NCI-H1694 (cell line): ENCODE measurements around the gene KISS1R.

Experiments used
- DNase-seq: peaks from one replicate; lab custom pipeline; 2025; lab: John Stamatoyannopoulos, UW

The KISS1R gene

DNA sequence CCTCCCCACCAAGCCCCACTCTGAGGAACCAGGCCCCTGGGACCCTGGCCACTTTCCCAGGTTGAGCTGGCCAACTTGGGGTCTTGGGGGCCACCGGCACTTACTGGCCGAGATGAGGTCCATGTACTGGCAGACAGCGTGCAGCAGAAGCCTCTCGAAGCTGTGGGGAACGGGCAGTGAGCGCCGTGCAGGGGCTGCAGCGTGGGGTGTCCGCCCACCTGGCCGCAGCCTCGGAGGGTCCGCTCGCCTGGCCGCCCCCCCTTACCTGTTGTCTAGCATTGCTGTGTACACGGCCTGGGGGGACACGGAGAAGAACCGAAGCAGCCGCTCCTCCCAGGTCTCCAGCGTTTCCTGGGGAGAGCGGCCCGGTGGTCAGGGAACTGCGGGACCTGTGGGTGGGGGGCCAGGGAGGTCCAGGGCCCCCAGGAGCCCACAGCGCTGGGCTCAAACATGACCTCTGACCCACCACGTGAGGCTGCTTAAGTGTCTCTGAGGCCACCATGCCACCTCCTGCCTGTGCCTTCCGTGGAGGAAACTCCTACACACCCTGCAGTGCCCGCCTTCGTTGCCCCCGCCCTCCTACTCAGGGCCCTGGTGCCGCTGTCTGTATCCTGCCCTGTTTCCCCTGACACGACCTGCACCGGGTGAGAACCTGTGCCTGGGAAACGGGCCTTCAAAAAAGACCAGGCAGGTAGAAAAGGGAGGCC lies 17.6 kb upstream of the KISS1R start:
- no peak for DNase-seq

- DNase-seq, result no peak
Observed at GRCh38 chr19:900043-900301, 17.2 kb upstream of the KISS1R start.

DNA sequence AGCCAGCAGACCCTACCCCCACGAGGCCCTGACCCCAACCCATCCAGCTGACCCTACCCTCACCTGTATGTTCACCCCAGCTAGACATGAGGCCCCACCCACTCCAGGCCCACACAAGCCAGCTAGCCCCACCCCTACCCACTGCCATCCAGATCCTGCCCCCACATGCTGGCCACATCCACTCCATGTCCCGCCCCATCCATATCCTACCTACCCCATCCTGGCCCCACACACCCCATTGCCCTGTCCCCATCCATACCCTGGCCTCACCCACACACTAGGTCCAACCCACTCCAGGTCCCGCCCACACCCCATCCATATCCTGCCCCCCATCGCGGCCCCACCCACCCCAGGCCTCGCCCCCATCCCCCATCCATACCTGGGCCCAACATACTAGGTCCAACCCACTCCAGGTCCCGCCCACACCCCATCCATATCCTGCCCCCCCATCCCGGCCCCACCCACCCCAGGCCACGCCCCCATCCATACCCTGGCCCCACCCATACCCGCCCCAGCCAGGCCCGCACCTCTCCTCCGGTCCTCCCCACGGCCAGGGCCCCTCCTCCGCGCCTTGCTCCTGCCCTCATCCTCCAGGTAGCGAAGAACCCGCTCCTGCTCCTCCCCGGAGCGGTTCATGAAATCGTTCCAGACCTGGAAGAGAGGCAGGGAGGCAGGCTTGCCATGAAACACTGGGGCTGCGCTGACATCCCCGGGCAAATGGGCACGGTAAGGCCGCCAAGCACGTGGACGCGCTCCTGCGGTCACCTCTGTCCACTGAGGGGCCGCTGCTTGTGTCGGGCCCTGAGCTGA lies 16.6 kb upstream of the KISS1R start:
- no peak for DNase-seq

DNA sequence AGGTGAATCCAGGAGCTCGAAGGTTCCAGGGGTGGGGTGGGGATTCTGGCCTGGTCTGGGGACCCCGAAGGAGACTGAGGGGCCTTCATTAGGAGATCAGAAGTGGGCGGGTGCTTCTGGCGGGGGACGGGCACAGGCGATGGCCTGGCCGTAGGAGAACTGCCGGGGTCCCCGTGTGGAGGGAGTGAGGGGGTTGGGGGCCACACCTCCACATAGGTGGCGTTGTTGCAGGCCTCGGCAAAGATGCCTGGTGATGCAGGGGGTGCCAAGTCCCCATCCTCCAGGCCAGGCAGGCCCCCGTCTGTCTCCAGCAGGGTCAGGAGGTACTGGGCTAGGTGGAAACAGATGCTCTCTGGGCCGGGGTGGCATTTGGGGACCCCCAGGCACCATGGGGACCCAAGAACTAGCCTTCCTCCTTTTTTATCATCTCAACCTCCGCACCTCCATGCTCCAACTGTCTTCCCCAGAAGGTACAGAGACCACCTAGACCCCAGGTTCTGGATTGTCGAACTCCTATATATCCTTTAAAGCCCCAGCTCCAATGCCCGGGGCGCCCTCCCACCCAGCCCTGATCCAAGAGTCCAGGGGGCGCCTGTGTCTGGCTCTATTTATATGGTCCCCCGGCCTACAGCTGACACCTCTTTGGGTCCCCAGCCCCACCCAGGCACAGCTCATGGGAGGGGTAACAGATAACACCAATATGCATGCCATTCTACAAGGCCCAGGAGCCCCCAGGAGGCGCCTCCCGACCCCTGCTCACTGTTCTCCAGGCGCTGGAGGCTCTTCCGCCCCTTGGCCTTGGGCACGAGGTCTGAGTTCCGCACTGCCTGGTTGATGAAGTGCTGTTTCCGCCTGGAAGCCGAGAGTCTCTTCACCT lies 15.7 kb upstream of the KISS1R start:
- no peak for DNase-seq

DNA sequence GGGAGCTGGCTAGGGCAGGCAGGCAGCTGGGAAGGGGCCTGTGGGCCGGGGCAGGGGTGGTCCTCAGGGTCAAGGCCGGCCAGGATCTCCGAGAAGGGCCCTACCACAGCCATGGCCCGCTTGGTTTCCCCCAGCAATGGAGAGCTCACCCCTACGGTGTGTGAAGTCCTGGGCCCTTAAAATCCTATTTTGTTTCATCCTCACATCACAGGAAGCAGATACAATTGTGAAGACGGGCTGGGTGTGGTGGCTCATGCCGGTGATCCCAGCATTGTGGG lies 15.1 kb upstream of the KISS1R start:
- no peak for DNase-seq

GRCh38 chr19:902446-903226 lies 14.5 kb upstream of the KISS1R start:
- DNase-seq, result no peak

GRCh38 chr19:903266-903797 lies 13.8 kb upstream of the KISS1R start:
- no peak for DNase-seq

DNA sequence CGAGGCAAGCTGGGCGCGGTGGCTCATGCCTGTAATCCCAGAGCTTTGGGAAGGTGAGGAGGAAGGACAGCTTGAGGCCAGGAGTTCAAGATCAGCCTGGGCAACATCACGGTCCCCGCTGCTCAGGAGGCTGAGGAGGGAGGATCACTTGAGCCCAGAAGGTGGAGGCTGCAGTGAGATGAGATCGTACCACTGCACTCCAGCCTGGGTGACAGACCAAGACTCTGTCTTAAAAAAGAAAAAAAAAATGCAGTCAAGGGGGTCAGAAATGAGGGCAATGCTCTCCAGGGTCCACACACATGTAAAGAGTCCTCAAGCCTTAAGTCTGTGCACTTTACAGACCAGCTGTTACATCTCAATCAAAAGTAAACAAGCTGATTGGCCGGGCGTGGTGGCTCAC lies 12.6 kb upstream of the KISS1R start:
- no peak for DNase-seq

DNA sequence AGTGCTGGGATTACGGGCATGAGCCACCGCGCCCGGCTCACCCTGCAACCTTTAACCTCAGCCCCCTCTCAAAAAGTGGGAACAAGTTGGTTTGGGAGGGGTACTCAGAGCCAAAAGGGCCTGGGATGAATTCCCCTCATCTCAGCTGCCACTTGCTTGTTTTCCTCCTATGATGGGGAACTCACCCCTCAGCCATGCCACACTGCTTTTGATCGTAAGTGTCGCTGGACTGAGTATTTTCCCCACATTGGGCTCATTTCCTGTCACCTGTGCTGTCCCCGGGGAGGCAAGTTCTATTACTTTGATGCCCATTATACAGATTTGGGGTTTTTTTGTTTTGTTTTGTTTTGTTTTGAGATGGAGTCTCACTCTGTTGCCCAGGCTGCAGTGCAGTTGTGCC lies 10.7 kb upstream of the KISS1R start:
- DNase-seq, result no peak

- no peak for DNase-seq
Observed at GRCh38 chr19:907183-907853, 9.8 kb upstream of the KISS1R start.

DNA sequence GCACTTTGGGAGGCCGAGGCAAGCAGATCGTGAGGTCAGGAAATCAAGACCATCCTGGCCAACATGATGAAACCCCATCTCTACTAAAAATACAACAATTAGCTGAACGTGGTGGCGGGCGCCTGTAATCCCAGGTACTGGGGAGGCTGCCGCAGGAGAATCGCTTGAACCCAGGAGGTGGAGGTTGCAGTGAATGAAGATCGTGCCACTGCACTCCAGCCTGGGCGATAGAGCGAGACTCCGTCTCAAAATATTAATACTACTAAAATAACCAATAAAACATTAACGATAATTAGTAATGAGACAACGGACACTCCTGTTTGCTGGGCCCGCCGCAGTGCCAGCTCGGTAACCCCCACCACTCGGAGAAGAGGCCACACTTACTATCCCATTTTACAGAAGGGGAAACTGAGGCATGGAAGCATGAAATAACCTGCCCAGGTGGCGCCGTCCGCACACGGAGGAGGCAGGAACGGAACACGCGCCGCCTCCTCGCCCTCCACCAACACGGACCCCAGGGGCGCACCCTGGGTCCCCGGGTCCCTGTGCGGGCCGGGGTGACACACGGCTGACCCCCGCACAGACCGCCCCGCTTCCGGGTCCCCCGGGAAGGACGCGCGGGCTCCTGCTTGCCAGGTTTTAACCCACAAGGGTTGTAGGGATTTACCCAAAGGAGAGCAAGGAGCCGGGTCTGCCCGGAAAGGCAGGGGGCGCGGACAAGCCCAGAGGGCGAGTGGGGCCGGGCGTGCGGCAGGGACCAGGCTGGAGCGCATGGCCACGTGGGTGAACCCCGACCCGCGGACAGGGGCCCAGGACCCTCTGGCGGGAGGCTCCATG lies 5.7 kb upstream of the KISS1R start:
- no peak for DNase-seq

- DNase-seq, result no peak
Observed at GRCh38 chr19:912181-913079, 4.7 kb upstream of the KISS1R start.

- DNase-seq, result no peak
Observed at GRCh38 chr19:913080-913748, 3.9 kb upstream of the KISS1R start, which contains the start of gene R3HDM4. TSS of gene R3HDM4 (minus strand) at chr19:913219. CDS start at chr19:913157, 62 bp downstream.

GRCh38 chr19:916645-917322 lies 349 bp upstream of the KISS1R start:
- no peak for DNase-seq

- no peak for DNase-seq
Observed at GRCh38 chr19:918152-918437, 962 bp downstream of the KISS1R start.

- DNase-seq, result no peak
Observed at GRCh38 chr19:918481-919198, 1.5 kb downstream of the KISS1R start.

- DNase-seq, result no peak
Observed at GRCh38 chr19:919199-920050, 2.3 kb downstream of the KISS1R start.
